HG02840 (cell line): Measurements from ENCODE around the gene ENPEP.
A peak's percentile ranks its signal among the peaks of the same experiment; 100 is the strongest.

Source experiments
- ATAC-seq: cut with Tn5 transposase; IDR thresholded peaks from one replicate; pipeline ENCODE4 v1.9.1; 2021; ENCODE audit warnings: mild to moderate bottlenecking, moderate library complexity, moderate number of reproducible peaks; ENCODE audit not compliant: unreplicated experiment, low FRiP score

Gene ENPEP

GRCh38 chr4:110596431-110596830 is 120.5 kb downstream of the ENPEP start:
- no peak for ATAC-seq

- ATAC-seq = no peak
These were observed 121.6 kb downstream of the ENPEP start for GRCh38 chr4:110597582-110597981.

- no peak for ATAC-seq
These were observed 126.1 kb downstream of the ENPEP start for GRCh38 chr4:110602061-110602460.

- no peak for ATAC-seq
These were observed 129.1 kb downstream of the ENPEP start for GRCh38 chr4:110605077-110605476.

GRCh38 chr4:110609044-110609750 is 133.2 kb downstream of the ENPEP start:
- no peak for ATAC-seq

GRCh38 chr4:110610620-110610939 is 134.6 kb downstream of the ENPEP start:
- peak; percentile 20 for ATAC-seq

GRCh38 chr4:110610940-110611831 is 135.2 kb downstream of the ENPEP start:
- peak; percentile 86 for ATAC-seq

- ATAC-seq = no peak
These were observed 136.1 kb downstream of the ENPEP start for GRCh38 chr4:110611968-110612447.

GRCh38 chr4:110612631-110613269 is 136.8 kb downstream of the ENPEP start:
- ATAC-seq = no peak

GRCh38 chr4:110613745-110614144 is 137.8 kb downstream of the ENPEP start:
- no peak for ATAC-seq

- no peak for ATAC-seq
These were observed 138.4 kb downstream of the ENPEP start for GRCh38 chr4:110614173-110614963.
